GM12873 (cell line): Measurements from ENCODE around the gene SMPD2.

Experiments used
- CTCF ChIP-seq: IDR thresholded peaks from 2 replicates; pipeline ENCODE4 v1.5.1; 2012; ENCODE audit warnings: low read depth, mild to moderate bottlenecking, moderate library complexity, low read length, control low read depth; ENCODE audit not compliant: insufficient read depth; ENCODE audit errors: missing control alignments

Gene SMPD2

GRCh38 chr6:109440331-109441068 lies at the start of gene SMPD2, which contains the start of gene PPIL6:
TSS of gene SMPD2 (plus strand) at chr6:109440724. CDS start at chr6:109441122, 398 bp downstream.
TSS of gene PPIL6 (minus strand) at chr6:109440628. CDS start at chr6:109440590, 38 bp downstream.
- TF ChIP-seq CTCF, result peak; percentile 15

- TF ChIP-seq CTCF, result no peak
Observed at GRCh38 chr6:109393157-109393885, 47.2 kb upstream of the SMPD2 start.

GRCh38 chr6:109393886-109394281 lies 46.6 kb upstream of the SMPD2 start:
- TF ChIP-seq CTCF, result no peak

- TF ChIP-seq CTCF, result no peak
Observed at GRCh38 chr6:109396046-109396718, 44.3 kb upstream of the SMPD2 start.

GRCh38 chr6:109397020-109397419 lies 43.5 kb upstream of the SMPD2 start:
- peak; percentile 33 for TF ChIP-seq CTCF

GRCh38 chr6:109406196-109406595 lies 34.3 kb upstream of the SMPD2 start:
- no peak for TF ChIP-seq CTCF

GRCh38 chr6:109411034-109411433 lies 29.5 kb upstream of the SMPD2 start:
- TF ChIP-seq CTCF, result no peak
